HepG2 (cell line): ENCODE measurements around the gene APOL2. TPM values are rescaled to one million over a fixed set of nuclear protein-coding genes. Genes with fewer than 3 reads are reported as not detected.

ENCODE experiments used
- ATAC-seq: fragments of 200-7000 bp; cut with Tn5 transposase; 3 replicates; pipeline ENCODE4 v1.9.1; 2020; ENCODE audit warnings: mild to moderate bottlenecking, moderate library complexity
- BruUV-seq: library from RNA; stranded (reverse); fragments of 400-500 nt; replicated peaks from 2 replicates; lab custom pipeline; 2021; lab: Mats Ljungman, UMichigan
- CTCF ChIA-PET: fragments of 300-600 bp; formaldehyde crosslinking; extraction: SDS; loops from one replicate; lab custom pipeline; 2021; ENCODE audit warnings: low total read pairs, inconsistent platforms, low intra/inter-chr PET ratio; lab: Yijun Ruan, JAX
- POLR2A ChIA-PET: fragments of 350-600 bp; sonication (Branson Sonifier 250); formaldehyde crosslinking; loops from one replicate; lab custom pipeline; 2020; ENCODE audit warnings: antibody characterized with exemption, inconsistent platforms; lab: Yijun Ruan, JAX
- DNase-seq: peaks from one replicate; pipeline ENCODE4 v3.0.0-alpha.2; 2015; ENCODE audit warnings: low spot score
- FAIRE-seq: peaks from 3 replicates; lab custom pipeline; 2011; peaks lifted over from hg19 to GRCh38; lab: Jason Lieb, UNC
- H2AFZ ChIP-seq: one replicate; pipeline ENCODE4 v1.6.1; 2011; ENCODE audit warnings: low read length, inconsistent platforms
- H3K27ac ChIP-seq: fragments of 300-600 bp; 3 replicates; pipeline ENCODE4 v1.8.0; 2011; ENCODE audit warnings: mixed run types, mild to moderate bottlenecking, mixed read lengths, low read length, inconsistent platforms; ENCODE audit not compliant: insufficient read depth; ENCODE audit errors: extremely low read length
- H3K27me3 ChIP-seq, 2 experiments: fragments of 200-600 bp in 1 of 2; 2 replicates in 1 of 2; 3 replicates in 1 of 2; pipeline versions ENCODE4 v1.6.0 to v1.8.0; 2011; ENCODE audit warnings: low read length in 2 of 2, mild to moderate bottlenecking in 2 of 2, moderate library complexity in 2 of 2, inconsistent platforms in 1 of 2; ENCODE audit not compliant: insufficient read depth in 2 of 2, control insufficient read depth in 1 of 2
- H3K36me3 ChIP-seq, 2 experiments: fragments of 200-600 bp in 1 of 2; replicated peaks in 1 of 2; 2 replicates in 1 of 2; 3 replicates in 1 of 2; pipeline versions ENCODE4 v1.5.1 to v1.8.0; 2011; ENCODE audit warnings: low read length in 2 of 2, inconsistent platforms in 1 of 2; ENCODE audit not compliant: insufficient read depth in 2 of 2, control insufficient read depth in 1 of 2
- H3K4me1 ChIP-seq: 2 replicates; pipeline ENCODE4 v1.5.1; 2012; ENCODE audit warnings: low read length, inconsistent platforms; ENCODE audit not compliant: insufficient read depth
- H3K4me2 ChIP-seq: 2 replicates; pipeline ENCODE4 v1.6.0; 2011; ENCODE audit warnings: low read depth, low read length, inconsistent platforms
- H3K4me3 ChIP-seq, 3 experiments: fragments of 200-600 bp in 1 of 3; sonication (generic), shearing (Covaris generic) in 1 of 3; replicated peaks in 1 of 3; 2 replicates each; pipeline ENCODE4 v1.5.1; 2011 to 2016; ENCODE audit warnings: low read length in 3 of 3, inconsistent platforms in 2 of 3, low read depth in 2 of 3, mild to moderate bottlenecking in 2 of 3, control low read depth in 1 of 3, mixed read lengths in 1 of 3; ENCODE audit not compliant: insufficient read depth in 1 of 3
- H3K79me2 ChIP-seq: one replicate; pipeline ENCODE4 v1.6.1; 2011; ENCODE audit warnings: low read length, inconsistent platforms; ENCODE audit not compliant: insufficient read depth
- H3K9ac ChIP-seq: 2 replicates; pipeline ENCODE4 v1.6.0; 2011; ENCODE audit warnings: mild to moderate bottlenecking, low read depth, low read length, inconsistent platforms; ENCODE audit not compliant: insufficient read depth
- H3K9me3 ChIP-seq: 2 replicates; pipeline ENCODE4 v1.5.1; 2012; ENCODE audit warnings: mild to moderate bottlenecking, low read length
- H4K20me1 ChIP-seq: 2 replicates; pipeline ENCODE4 v1.6.0; 2011; ENCODE audit warnings: inconsistent platforms, mild to moderate bottlenecking, low read length, moderate library complexity; ENCODE audit not compliant: insufficient read depth
- RFX3 ChIP-seq: IDR thresholded peaks from 2 replicates; pipeline ENCODE4 v1.6.1; 2016; ENCODE audit warnings: missing biosample characterization, missing genetic modification reagents
- WGBS: methylation state at CpG from one replicate; pipeline ENCODE4 v1.1.6; 2017; ENCODE audit warnings: low lambda C conversion rate; 5-methylcytosine and 5-hydroxymethylcytosine counted together
- in situ Hi-C: cut with HindIII; loops from 2 replicates; pipeline ENCODE4 v1.10.0; 2017; ENCODE audit warnings: low pct_unique_long_range_greater_than_20kb; ENCODE audit not compliant: extremely low pct_ligation_motif_present
- intact Hi-C: fragments of 100-400 bp; cut with micrococcal nuclease; formaldehyde crosslinking; loops from one replicate; pipeline ENCODE4 v1.10.0; 2022; ENCODE audit not compliant: unreplicated experiment
- polyA plus RNA-seq, 8 experiments: library from polyadenylated mRNA; depleted of rRNA in 3 of 8; stranded (reverse) in 7 of 8; unstranded in 1 of 8; fragments of >200 nt; fragmentation: Illumina TruSeq in 4 of 8; extraction: Trizol in 4 of 8; gene quantifications; 2 replicates each; pipeline versions ENCODE4 v1.2.1 to v1.2.3, GENCODE V29; 2011 to 2016; ENCODE audit warnings: low read depth in 4 of 8, missing spikeins in 1 of 8, mixed read lengths in 1 of 8; ENCODE audit not compliant: insufficient read depth in 1 of 8
- total RNA-seq, 5 experiments: library from RNA; depleted of rRNA; stranded (reverse); fragments of >200 nt; fragmentation: Illumina TruSeq; extraction: Trizol; gene quantifications; 2 replicates each; pipeline ENCODE4 v1.2.3, GENCODE V29; 2016; ENCODE audit warnings: low read depth in 1 of 5
- TF ChIP-seq, protein P1 (sequence below): sonication (generic); formaldehyde crosslinking; IDR thresholded peaks from 2 replicates; pipeline ENCODE4 v1.4.0; 2020; ENCODE audit warnings: missing genetic modification reagents

The APOL2 gene
- total and polyA plus RNA-seq, 2 of the 13 experiments (the other 11 are each of a cell fraction or from before 2014, with no cell fraction given) = 28.7 to 51.2 TPM

DNA sequence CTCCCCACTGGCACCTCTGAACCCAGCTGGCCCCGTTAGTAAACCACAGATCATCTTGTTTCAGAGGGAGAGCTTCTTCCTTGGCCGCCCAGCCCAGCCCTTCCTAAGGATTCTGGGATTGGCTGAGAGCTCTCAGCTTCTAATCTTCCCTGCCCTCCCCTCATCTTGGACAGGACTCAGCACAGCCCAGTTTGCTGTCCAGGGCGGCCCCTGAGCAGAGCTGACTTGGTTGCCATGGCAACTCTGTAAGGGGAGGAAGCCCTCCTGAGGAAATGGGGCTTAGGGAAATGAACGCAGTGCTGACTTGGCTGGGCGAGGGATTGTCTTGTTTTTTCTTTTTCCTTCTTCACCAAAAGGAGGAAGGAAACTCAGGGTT, 42.3 kb downstream of the APOL2 start:
- POLR2A ChIA-PET = no interaction called here
- Histone ChIP-seq H3K36me3 (no peaks in the 10 kb centered on the region), H4K20me1 (no peaks in the 10 kb centered on the region), H3K4me3 (no peak overlapping the region), H2AFZ (no peak overlapping the region), H3K27ac (no peak overlapping the region), H3K9me3 (no peaks in the 10 kb centered on the region), H3K79me2 (no peaks in the 10 kb centered on the region), H3K4me1 (peaks cover 30% of the 10 kb centered on the region)
- intact Hi-C loops = no loop called here
- CTCF ChIA-PET = no interaction called here
- no peak for DNase-seq
- 75% methylated on average over 3 of the region's 5 CpGs for WGBS
- 0 out of 2 replicates have a peak, but pooled peaks have one; percentile 35 for TF ChIP-seq RFX3 (CRISPR knock-in tag)
- TF ChIP-seq, protein P1, sequence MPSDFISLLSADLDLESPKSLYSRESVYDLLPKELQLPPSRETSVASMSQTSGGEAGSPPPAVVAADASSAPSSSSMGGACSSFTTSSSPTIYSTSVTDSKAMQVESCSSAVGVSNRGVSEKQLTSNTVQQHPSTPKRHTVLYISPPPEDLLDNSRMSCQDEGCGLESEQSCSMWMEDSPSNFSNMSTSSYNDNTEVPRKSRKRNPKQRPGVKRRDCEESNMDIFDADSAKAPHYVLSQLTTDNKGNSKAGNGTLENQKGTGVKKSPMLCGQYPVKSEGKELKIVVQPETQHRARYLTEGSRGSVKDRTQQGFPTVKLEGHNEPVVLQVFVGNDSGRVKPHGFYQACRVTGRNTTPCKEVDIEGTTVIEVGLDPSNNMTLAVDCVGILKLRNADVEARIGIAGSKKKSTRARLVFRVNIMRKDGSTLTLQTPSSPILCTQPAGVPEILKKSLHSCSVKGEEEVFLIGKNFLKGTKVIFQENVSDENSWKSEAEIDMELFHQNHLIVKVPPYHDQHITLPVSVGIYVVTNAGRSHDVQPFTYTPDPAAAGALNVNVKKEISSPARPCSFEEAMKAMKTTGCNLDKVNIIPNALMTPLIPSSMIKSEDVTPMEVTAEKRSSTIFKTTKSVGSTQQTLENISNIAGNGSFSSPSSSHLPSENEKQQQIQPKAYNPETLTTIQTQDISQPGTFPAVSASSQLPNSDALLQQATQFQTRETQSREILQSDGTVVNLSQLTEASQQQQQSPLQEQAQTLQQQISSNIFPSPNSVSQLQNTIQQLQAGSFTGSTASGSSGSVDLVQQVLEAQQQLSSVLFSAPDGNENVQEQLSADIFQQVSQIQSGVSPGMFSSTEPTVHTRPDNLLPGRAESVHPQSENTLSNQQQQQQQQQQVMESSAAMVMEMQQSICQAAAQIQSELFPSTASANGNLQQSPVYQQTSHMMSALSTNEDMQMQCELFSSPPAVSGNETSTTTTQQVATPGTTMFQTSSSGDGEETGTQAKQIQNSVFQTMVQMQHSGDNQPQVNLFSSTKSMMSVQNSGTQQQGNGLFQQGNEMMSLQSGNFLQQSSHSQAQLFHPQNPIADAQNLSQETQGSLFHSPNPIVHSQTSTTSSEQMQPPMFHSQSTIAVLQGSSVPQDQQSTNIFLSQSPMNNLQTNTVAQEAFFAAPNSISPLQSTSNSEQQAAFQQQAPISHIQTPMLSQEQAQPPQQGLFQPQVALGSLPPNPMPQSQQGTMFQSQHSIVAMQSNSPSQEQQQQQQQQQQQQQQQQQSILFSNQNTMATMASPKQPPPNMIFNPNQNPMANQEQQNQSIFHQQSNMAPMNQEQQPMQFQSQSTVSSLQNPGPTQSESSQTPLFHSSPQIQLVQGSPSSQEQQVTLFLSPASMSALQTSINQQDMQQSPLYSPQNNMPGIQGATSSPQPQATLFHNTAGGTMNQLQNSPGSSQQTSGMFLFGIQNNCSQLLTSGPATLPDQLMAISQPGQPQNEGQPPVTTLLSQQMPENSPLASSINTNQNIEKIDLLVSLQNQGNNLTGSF (CRISPR knock-in tag) = no peak
- TF ChIP-seq, all 625 proteins: peak for 1
- ATAC-seq (no peak), FAIRE-seq (no peak)
- in situ Hi-C loops = loop anchor here (5.0 kb wide), 1 partner anchor 90 kb away; no protein-coding TSS in a partner anchor
- no peak overlapping the region for H3K9ac ChIP-seq
- no peak overlapping the region for H3K4me2 ChIP-seq
- no TSS peak for BruUV-seq
- no peaks in the 10 kb centered on the region for H3K27me3 ChIP-seq
